Measurements from ENCODE around the gene USP2. TPM values are rescaled to one million over a fixed set of nuclear protein-coding genes. Genes with fewer than 3 reads are reported as not detected.

USP2 gene
- total RNA-seq, 1 experiment from 2014 or later = 5.7 TPM

DNA sequence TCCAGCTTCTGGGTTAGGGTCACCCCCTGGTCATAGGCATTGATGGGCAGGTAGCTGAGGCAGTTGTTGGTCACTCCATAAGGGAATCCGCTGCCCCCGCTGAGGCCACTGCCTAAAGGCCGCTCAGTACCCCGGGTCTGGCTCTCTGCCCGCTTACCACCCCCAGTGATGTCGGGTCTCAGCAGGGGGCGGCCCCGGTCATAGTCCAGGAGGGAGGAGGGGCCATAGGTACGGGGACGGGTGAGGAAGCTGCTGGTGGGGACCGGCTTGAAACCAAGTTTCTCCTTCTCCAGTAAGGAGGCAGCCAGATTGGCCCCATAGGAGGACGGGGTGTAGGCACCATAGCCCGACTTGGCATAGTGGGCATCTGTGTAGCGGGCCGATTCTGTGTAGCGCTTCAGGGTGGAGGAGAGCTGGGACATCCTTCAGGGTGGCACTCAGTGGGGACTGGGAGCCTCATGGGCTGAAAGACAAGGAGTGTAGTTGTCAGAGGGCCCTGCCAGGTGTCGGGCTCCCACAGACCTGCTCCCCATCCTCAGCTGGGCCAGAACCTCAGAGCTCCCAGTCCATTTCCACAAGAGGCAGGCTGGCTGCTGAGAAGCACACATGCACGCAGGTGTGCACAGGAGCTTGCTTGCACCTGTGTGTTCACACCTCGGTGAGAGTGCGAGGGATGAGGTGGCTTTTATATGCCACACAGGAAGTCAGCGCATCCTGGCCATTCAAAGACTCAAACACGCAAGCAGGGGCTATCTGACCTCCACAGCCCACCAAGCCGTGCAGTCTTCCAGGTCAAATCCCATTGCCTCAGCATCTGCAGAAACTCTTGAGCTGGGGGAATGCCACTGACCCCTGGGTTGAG, 8.2 kb downstream of the USP2 start:
- no peaks in the 10 kb centered on the region for H4K20me1 ChIP-seq (ENCODE audit: control insufficient read depth, insufficient read depth, insufficient read length)
- no peaks in the 10 kb centered on the region for H3K79me1 ChIP-seq (ENCODE audit: insufficient read depth, low read depth, low read length, poor library complexity, severe bottlenecking)
- no peak overlapping the region for H3K4ac ChIP-seq (ENCODE audit: low read depth, low read length)
- H3K36me3 Mint-ChIP-seq (ENCODE audit: insufficient read depth in 1 of 3, low read depth in 3 of 3) = peaks cover 0 to 3% (median 0%) of the 10 kb centered on the region in 3 experiments; a peak in 1 of 7 replicates
- H3K79me2 ChIP-seq (ENCODE audit: insufficient read depth, low read length) = no peaks in the 10 kb centered on the region
- no peak overlapping the region for H2AFZ ChIP-seq (ENCODE audit: low read length)
- WGBS (ENCODE audit: extremely low coverage, insufficient read length, low lambda C conversion rate) = no CpG with 5 or more reads among the region's 23 CpGs
- no peak overlapping the region for H2BK20ac ChIP-seq (ENCODE audit: low read depth, low read length, poor library complexity, severe bottlenecking)
- H2BK120ac ChIP-seq (ENCODE audit: low read depth, low read length, poor library complexity, severe bottlenecking) = no peak overlapping the region
- no peaks in the 10 kb centered on the region for H3K9me3 ChIP-seq (ENCODE audit: control insufficient read depth, low read depth, low read length)
- H3K18ac ChIP-seq (ENCODE audit: insufficient read length, low read depth, low read length) = no peak overlapping the region
- TF ChIP-seq CTCF (conservative IDR thresholded peaks at IDR 0.05) = no peak
- H3K9ac ChIP-seq (ENCODE audit: extremely low read depth, insufficient read length, low read length) = no peak overlapping the region
- no peaks in the 10 kb centered on the region for H3K27me3 ChIP-seq (ENCODE audit: insufficient read depth, low read length)
- H2BK12ac ChIP-seq (ENCODE audit: insufficient read length, low read depth, low read length) = no peak overlapping the region
- no peak overlapping the region for H3K27ac Mint-ChIP-seq
- H3T11ph ChIP-seq (ENCODE audit: low read length) = no peak overlapping the region
- no peak overlapping the region for H3K23ac ChIP-seq (ENCODE audit: insufficient read length, low read depth, low read length)
- DNase-seq = no peak
- no peak overlapping the region; a peak in 1 of 5 replicates for H3K4me3 Mint-ChIP-seq
- no peaks in the 10 kb centered on the region for H3K9me3 Mint-ChIP-seq
- H4K8ac ChIP-seq (replicated peaks; ENCODE audit: insufficient read length, low read depth, low read length) = no peak overlapping the region
- H3K27ac ChIP-seq (ENCODE audit: insufficient read length, low read depth, low read length) = no peak overlapping the region
- no peaks in the 10 kb centered on the region for H3K23me2 ChIP-seq (ENCODE audit: insufficient read length, low read depth, low read length, poor library complexity, severe bottlenecking)
- H3K56ac ChIP-seq (ENCODE audit: insufficient read length, low read depth, low read length) = no peak overlapping the region
- no peak overlapping the region for H4K5ac ChIP-seq (ENCODE audit: insufficient read length, low read depth, low read length)
- peaks cover 68 to 79% of the 10 kb centered on the region in 2 experiments for H3K4me1 Mint-ChIP-seq
- H3K4me1 ChIP-seq (ENCODE audit: insufficient read depth, low read length) = peaks cover 2% of the 10 kb centered on the region; the same call in 1 of the 2 replicates
- H2AK5ac ChIP-seq (ENCODE audit: insufficient read length, low read length) = no peak overlapping the region
- H3K14ac ChIP-seq (ENCODE audit: insufficient read depth, low read length) = no peak overlapping the region
- H2BK5ac ChIP-seq (ENCODE audit: insufficient read length, low read length) = no peak overlapping the region
- H3K27me3 Mint-ChIP-seq (ENCODE audit: low read depth) = peaks cover 14% of the 10 kb centered on the region
- no peak overlapping the region for H2BK15ac ChIP-seq (ENCODE audit: low read depth, low read length)
- H3K4me2 ChIP-seq (ENCODE audit: insufficient read depth, insufficient read length, low read length) = no peak overlapping the region
- no peak overlapping the region for H4K91ac ChIP-seq (ENCODE audit: insufficient read length, low read depth, low read length)
